ENCODE results near the gene B3GAT1. TPM values are rescaled to one million over a fixed set of nuclear protein-coding genes. Genes with fewer than 3 reads are reported as not detected.

The B3GAT1 gene
- polyA plus RNA-seq, 3 donors: not detected

- H3K27ac Mint-ChIP-seq: no peak overlapping the region
Observed at GRCh38 chr11:134410766-134411165, 1.3 kb downstream of the B3GAT1 start.

GRCh38 chr11:134409552-134410429 is 2.3 kb downstream of the B3GAT1 start:
- Histone ChIP-seq H3K4me1 (ENCODE audit: control insufficient read depth in 1 of 2, insufficient read depth in 2 of 2, low read length in 2 of 2) (no peaks in the 10 kb centered on the region), H3K27me3 (ENCODE audit: control insufficient read depth in 2 of 2, insufficient read depth in 2 of 2, low read length in 2 of 2) (peaks cover 35 to 44% of the 10 kb centered on the region in 2 donors), H3K36me3 (replicated peaks in 1 of 2; ENCODE audit: control insufficient read depth in 1 of 2, insufficient read depth in 2 of 2, low read length in 2 of 2) (no peaks in the 10 kb centered on the region), H3K79me2 (ENCODE audit: insufficient read depth, low read length) (no peaks in the 10 kb centered on the region), H3K27ac (ENCODE audit: low read depth in 1 of 2, low read length in 2 of 2) (no peak overlapping the region), H3K9ac (ENCODE audit: insufficient read depth, low read length, poor library complexity, severe bottlenecking) (no peak overlapping the region), H3K4me3 (replicated peaks in 1 of 3; ENCODE audit: low read depth in 2 of 3, low read length in 3 of 3) (no peak overlapping the region), H3K9me3 (replicated peaks in 1 of 2; ENCODE audit: control insufficient read depth in 1 of 2, insufficient read depth in 1 of 2, low read length in 2 of 2) (peaks cover 0 to 11% of the 10 kb centered on the region in 2 donors), H3K4me2 (replicated peaks; ENCODE audit: extremely low read depth, low read length, poor library complexity, severe bottlenecking) (no peak overlapping the region), H2AFZ (ENCODE audit: insufficient read depth, low read depth, low read length, poor library complexity, severe bottlenecking) (no peak overlapping the region), H4K20me1 (ENCODE audit: insufficient read depth, low read length) (no peaks in the 10 kb centered on the region)
- H3K9me3 Mint-ChIP-seq: peaks cover 0 to 12% (median 0%) of the 10 kb centered on the region in 7 donors
- H3K27me3 Mint-ChIP-seq (ENCODE audit: low read depth in 3 of 3): peaks cover 42 to 48% (median 47%) of the 10 kb centered on the region in 3 donors
- intact Hi-C loops (cut with micrococcal nuclease): no loop called here
- H3K27ac Mint-ChIP-seq: no peak overlapping the region
- H3K4me3 Mint-ChIP-seq: peak overlapping the region in 1 of 2 donors; percentile 68
- TF ChIP-seq, protein P1, sequence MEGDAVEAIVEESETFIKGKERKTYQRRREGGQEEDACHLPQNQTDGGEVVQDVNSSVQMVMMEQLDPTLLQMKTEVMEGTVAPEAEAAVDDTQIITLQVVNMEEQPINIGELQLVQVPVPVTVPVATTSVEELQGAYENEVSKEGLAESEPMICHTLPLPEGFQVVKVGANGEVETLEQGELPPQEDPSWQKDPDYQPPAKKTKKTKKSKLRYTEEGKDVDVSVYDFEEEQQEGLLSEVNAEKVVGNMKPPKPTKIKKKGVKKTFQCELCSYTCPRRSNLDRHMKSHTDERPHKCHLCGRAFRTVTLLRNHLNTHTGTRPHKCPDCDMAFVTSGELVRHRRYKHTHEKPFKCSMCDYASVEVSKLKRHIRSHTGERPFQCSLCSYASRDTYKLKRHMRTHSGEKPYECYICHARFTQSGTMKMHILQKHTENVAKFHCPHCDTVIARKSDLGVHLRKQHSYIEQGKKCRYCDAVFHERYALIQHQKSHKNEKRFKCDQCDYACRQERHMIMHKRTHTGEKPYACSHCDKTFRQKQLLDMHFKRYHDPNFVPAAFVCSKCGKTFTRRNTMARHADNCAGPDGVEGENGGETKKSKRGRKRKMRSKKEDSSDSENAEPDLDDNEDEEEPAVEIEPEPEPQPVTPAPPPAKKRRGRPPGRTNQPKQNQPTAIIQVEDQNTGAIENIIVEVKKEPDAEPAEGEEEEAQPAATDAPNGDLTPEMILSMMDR (IDR thresholded peaks at IDR 0.05): no peak
- WGBS (ENCODE audit: insufficient coverage): 80% methylated on average over 14 of the region's 15 CpGs
- H3K4me1 Mint-ChIP-seq: peaks cover 2% of the 10 kb centered on the region
- DNase-seq: no peak
- H3K36me3 Mint-ChIP-seq: no peaks in the 10 kb centered on the region

More at GRCh38 chr11:134410766-134411165, 1.3 kb downstream of the B3GAT1 start:
- no peak for DNase-seq
- H3K4me1 ChIP-seq (ENCODE audit: control insufficient read depth in 1 of 2, insufficient read depth in 2 of 2, low read length in 2 of 2): no peaks in the 10 kb centered on the region
- intact Hi-C loops (cut with micrococcal nuclease): no loop called here
- H3K9me3 Mint-ChIP-seq: peaks cover 0 to 12% (median 0%) of the 10 kb centered on the region in 7 donors
- no peak overlapping the region for H2AFZ ChIP-seq (ENCODE audit: insufficient read depth, low read depth, low read length, poor library complexity, severe bottlenecking)
- H4K20me1 ChIP-seq (ENCODE audit: insufficient read depth, low read length): no peaks in the 10 kb centered on the region
- H3K4me2 ChIP-seq (replicated peaks; ENCODE audit: extremely low read depth, low read length, poor library complexity, severe bottlenecking): no peak overlapping the region
- H3K36me3 Mint-ChIP-seq: no peaks in the 10 kb centered on the region
- H3K9ac ChIP-seq (ENCODE audit: insufficient read depth, low read length, poor library complexity, severe bottlenecking): no peak overlapping the region
- no peak overlapping the region for H3K27ac ChIP-seq (ENCODE audit: low read depth in 1 of 2, low read length in 2 of 2)
- peaks cover 35 to 54% of the 10 kb centered on the region in 2 donors for H3K27me3 ChIP-seq (ENCODE audit: control insufficient read depth in 2 of 2, insufficient read depth in 2 of 2, low read length in 2 of 2)
- H3K4me3 ChIP-seq (replicated peaks in 1 of 3; ENCODE audit: low read depth in 2 of 3, low read length in 3 of 3): no peak overlapping the region
- H3K79me2 ChIP-seq (ENCODE audit: insufficient read depth, low read length): no peaks in the 10 kb centered on the region
- H3K9me3 ChIP-seq (replicated peaks in 1 of 2; ENCODE audit: control insufficient read depth in 1 of 2, insufficient read depth in 1 of 2, low read length in 2 of 2): peaks cover 0 to 11% of the 10 kb centered on the region in 2 donors
- H3K36me3 ChIP-seq (replicated peaks in 1 of 2; ENCODE audit: control insufficient read depth in 1 of 2, insufficient read depth in 2 of 2, low read length in 2 of 2): no peaks in the 10 kb centered on the region
- H3K4me3 Mint-ChIP-seq: peak overlapping the region in 1 of 2 donors; percentile 72
- TF ChIP-seq, protein P1 (IDR thresholded peaks at IDR 0.05): no peak
- H3K4me1 Mint-ChIP-seq: peaks cover 2% of the 10 kb centered on the region
- H3K27me3 Mint-ChIP-seq (ENCODE audit: low read depth in 3 of 3): peaks cover 46 to 58% (median 57%) of the 10 kb centered on the region in 3 donors
- 100% methylated on average over 1 of the region's 5 CpGs for WGBS (ENCODE audit: insufficient coverage)

Measured in CD14-positive monocyte (primary cell).